Measurements from ENCODE around the gene CD160. TPM values are rescaled to one million over a fixed set of nuclear protein-coding genes. Genes with fewer than 3 reads are reported as not detected.

The CD160 gene
- total and polyA plus RNA-seq, 2 of the 13 experiments (the other 11 are each of a cell fraction or from before 2014, with no cell fraction given): 0.09 TPM; not detected in 1

DNA sequence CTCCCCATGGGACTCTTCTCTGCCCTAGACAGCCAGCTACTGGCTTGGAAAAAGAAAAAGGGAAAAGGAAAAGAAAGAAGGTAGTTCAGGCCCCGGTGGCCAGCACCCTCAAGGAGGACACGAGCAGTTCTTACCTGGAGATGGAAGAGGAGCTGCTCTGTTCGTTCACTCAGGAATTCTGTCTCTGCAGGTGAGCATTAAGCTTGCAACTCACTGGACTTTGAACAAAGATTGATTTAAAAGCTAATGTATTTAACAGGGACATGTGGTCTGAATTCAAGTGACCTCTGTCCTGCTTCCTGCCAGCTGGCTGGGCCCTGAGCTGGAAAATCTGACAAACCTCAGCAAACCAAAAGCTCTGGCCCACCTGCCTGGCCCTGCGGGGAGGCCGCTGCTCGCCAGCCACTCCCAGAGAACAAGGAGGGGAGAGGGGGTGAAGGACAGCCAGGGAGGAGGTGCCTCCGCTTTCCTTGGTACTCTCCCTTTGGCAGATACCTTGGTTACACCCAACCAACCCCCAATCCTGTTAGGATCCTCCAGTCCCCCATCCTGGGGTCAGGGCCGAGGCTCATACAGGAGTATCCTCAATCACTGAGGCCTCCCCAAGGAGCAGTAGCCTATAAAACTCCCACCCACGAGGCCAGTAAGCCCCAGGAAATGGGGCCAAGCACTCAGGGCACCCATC lies 12.0 kb upstream of the CD160 start, which contains the start of gene PDZK1 (continued):
- TF ChIP-seq, protein P1, sequence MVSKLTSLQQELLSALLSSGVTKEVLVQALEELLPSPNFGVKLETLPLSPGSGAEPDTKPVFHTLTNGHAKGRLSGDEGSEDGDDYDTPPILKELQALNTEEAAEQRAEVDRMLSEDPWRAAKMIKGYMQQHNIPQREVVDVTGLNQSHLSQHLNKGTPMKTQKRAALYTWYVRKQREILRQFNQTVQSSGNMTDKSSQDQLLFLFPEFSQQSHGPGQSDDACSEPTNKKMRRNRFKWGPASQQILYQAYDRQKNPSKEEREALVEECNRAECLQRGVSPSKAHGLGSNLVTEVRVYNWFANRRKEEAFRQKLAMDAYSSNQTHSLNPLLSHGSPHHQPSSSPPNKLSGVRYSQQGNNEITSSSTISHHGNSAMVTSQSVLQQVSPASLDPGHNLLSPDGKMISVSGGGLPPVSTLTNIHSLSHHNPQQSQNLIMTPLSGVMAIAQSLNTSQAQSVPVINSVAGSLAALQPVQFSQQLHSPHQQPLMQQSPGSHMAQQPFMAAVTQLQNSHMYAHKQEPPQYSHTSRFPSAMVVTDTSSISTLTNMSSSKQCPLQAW (CRISPR knock-in tag; IDR thresholded peaks at IDR 0.05): peak; percentile 90
- no peak for TF ChIP-seq NKX3-1 (CRISPR knock-in tag; IDR thresholded peaks at IDR 0.05)
- TF ChIP-seq FIP1L1 (IDR thresholded peaks at IDR 0.05; ENCODE audit: borderline replicate concordance, insufficient read depth, low read depth, low read length): no peak
- 0 out of 2 replicates have a peak, but pooled peaks have one; percentile 2 for TF ChIP-seq MAZ (IDR thresholded peaks at IDR 0.05; ENCODE audit: borderline replicate concordance, low read depth, low read length)
- no peak for TF ChIP-seq MAZ (CRISPR knock-in tag; IDR thresholded peaks at IDR 0.05; ENCODE audit: low read depth)
- peak; percentile 28; the same call in 1 of the 2 replicates for TF ChIP-seq HOXA3 (CRISPR knock-in tag; IDR thresholded peaks at IDR 0.05)
- TF ChIP-seq BRCA1 (CRISPR knock-in tag; IDR thresholded peaks at IDR 0.05): peak; percentile 81

DNA sequence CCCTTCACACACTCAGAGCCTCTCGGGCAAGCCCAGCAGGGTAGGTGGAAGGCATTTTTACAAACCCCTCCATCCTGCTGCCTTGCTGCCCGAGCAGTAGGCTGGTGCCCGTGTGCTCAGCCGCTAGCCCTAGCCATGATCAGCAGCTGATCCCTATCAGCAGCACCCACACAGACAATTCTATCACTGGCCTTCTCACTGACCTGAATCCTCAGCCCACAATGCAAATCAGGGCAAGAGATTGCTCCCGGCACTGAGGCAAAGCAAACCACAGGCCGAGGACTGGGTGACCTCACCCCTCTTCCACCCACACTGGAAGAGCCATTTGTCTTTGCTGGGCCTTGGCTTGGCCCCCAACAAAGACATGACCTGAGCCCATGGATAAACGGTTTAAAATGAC lies 11.2 kb upstream of the CD160 start:
- H3K79me2 ChIP-seq (ENCODE audit: insufficient read depth, low read length): peaks cover 12% of the 10 kb centered on the region
- H3K4me2 ChIP-seq (ENCODE audit: low read depth, low read length): peak overlapping the region; percentile 95
- peak overlapping the region; percentile 55 for H2AFZ ChIP-seq (ENCODE audit: low read length)
- H3K9me3 ChIP-seq (ENCODE audit: low read length): no peaks in the 10 kb centered on the region
- no peaks in the 10 kb centered on the region for H3K36me3 ChIP-seq (replicated peaks in 1 of 2; ENCODE audit: control insufficient read depth in 1 of 2, insufficient read depth in 2 of 2, low read length in 2 of 2)
- 4% methylated on average over 7 of the region's 7 CpGs for WGBS (ENCODE audit: low lambda C conversion rate)
- in situ Hi-C loops (cut with HindIII; ENCODE audit: extremely low pct_ligation_motif_present, low pct_unique_long_range_greater_than_20kb): no loop called here
- ChIA-PET CTCF (ENCODE audit: low intra/inter-chr PET ratio, low total read pairs) (no interaction called here), POLR2A (interaction anchor here (1.3 to 4.3 kb wide), 4 partner anchors 10 to 74 kb away, joined by 3 to 45 read pairs (median 5); no protein-coding TSS in a partner anchor)
- no peaks in the 10 kb centered on the region for H3K27me3 ChIP-seq (ENCODE audit: control insufficient read depth in 1 of 2, insufficient read depth in 2 of 2, low read length in 2 of 2)
- BruUV-seq (replicated peaks): no TSS peak
- DNase-seq (ENCODE audit: low spot score) (peak; percentile 28), ATAC-seq (peak; percentile 40), FAIRE-seq (no peak)
- H3K27ac ChIP-seq (ENCODE audit: extremely low read length, insufficient read depth, low read length): peak overlapping the region; percentile 90
- H4K20me1 ChIP-seq (ENCODE audit: insufficient read depth, low read length): no peaks in the 10 kb centered on the region
- H3K9ac ChIP-seq (ENCODE audit: insufficient read depth, low read depth, low read length): peak overlapping the region; percentile 73
- intact Hi-C loops (cut with micrococcal nuclease; ENCODE audit: unreplicated experiment): no loop called here
- H3K4me3 ChIP-seq (replicated peaks in 1 of 3; ENCODE audit: insufficient read depth in 1 of 3, low read depth in 2 of 3, low read length in 3 of 3): peak overlapping the region; percentile 62 to 72 (median 69)
- H3K4me1 ChIP-seq (ENCODE audit: insufficient read depth, low read length): peaks cover 98% of the 10 kb centered on the region
- TF ChIP-seq ZNF224 (CRISPR knock-in tag; IDR thresholded peaks at IDR 0.05) (no peak), ZNF446 (CRISPR knock-in tag; IDR thresholded peaks at IDR 0.05) (no peak), ZNF644 (CRISPR knock-in tag; IDR thresholded peaks at IDR 0.05; ENCODE audit: low read depth) (peak; percentile 40; the same call in 1 of the 2 replicates), ZNF260 (CRISPR knock-in tag; IDR thresholded peaks at IDR 0.05; ENCODE audit: borderline replicate concordance, low read depth) (no peak), KLF9 (CRISPR knock-in tag; IDR thresholded peaks at IDR 0.05; ENCODE audit: low read depth) (no peak)
- TF ChIP-seq, protein P2, sequence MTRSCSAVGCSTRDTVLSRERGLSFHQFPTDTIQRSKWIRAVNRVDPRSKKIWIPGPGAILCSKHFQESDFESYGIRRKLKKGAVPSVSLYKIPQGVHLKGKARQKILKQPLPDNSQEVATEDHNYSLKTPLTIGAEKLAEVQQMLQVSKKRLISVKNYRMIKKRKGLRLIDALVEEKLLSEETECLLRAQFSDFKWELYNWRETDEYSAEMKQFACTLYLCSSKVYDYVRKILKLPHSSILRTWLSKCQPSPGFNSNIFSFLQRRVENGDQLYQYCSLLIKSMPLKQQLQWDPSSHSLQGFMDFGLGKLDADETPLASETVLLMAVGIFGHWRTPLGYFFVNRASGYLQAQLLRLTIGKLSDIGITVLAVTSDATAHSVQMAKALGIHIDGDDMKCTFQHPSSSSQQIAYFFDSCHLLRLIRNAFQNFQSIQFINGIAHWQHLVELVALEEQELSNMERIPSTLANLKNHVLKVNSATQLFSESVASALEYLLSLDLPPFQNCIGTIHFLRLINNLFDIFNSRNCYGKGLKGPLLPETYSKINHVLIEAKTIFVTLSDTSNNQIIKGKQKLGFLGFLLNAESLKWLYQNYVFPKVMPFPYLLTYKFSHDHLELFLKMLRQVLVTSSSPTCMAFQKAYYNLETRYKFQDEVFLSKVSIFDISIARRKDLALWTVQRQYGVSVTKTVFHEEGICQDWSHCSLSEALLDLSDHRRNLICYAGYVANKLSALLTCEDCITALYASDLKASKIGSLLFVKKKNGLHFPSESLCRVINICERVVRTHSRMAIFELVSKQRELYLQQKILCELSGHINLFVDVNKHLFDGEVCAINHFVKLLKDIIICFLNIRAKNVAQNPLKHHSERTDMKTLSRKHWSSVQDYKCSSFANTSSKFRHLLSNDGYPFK (CRISPR knock-in tag; IDR thresholded peaks at IDR 0.05; ENCODE audit: borderline replicate concordance): no peak
